Thoracic aorta (tissue), 2 donors: ENCODE data around the gene RASAL1. TPM values are rescaled to one million over a fixed set of nuclear protein-coding genes. Genes with fewer than 3 reads are reported as not detected.

Experiments
- ATAC-seq: fragments of 150-250 bp; one replicate; pipeline ENCODE4 v1.8.0; 2017; ENCODE audit warnings: low read depth; ENCODE audit not compliant: insufficient number of reproducible peaks, low FRiP score
- DNase-seq: peaks from one replicate; pipeline ENCODE4 v3.0.0-alpha.2; 2020; ENCODE audit warnings: low spot score
- H3K27ac ChIP-seq, 2 donors: fragments of 200-600 bp; sonication (generic); 1 replicate in 1 of 2; 2 replicates in 1 of 2; pipeline ENCODE4 v1.5.1; 2016; ENCODE audit warnings: mild to moderate bottlenecking in 2 of 2, moderate library complexity in 2 of 2
- H3K27me3 ChIP-seq: fragments of 200-600 bp; sonication (generic); replicated peaks from 2 replicates; pipeline ENCODE4 v1.6.0; 2016; ENCODE audit warnings: mild to moderate bottlenecking; ENCODE audit not compliant: insufficient read depth
- H3K36me3 ChIP-seq: fragments of 200-600 bp; sonication (generic); one replicate; pipeline ENCODE4 v1.5.1; 2016
- H3K4me1 ChIP-seq, 2 donors: fragments of 200-600 bp; sonication (generic); 1 replicate in 1 of 2; 2 replicates in 1 of 2; pipeline versions ENCODE4 v1.5.1 to v1.6.0; 2016; ENCODE audit warnings: low read depth in 2 of 2, mild to moderate bottlenecking in 1 of 2; ENCODE audit not compliant: control insufficient read depth in 1 of 2
- H3K4me3 ChIP-seq: fragments of 200-600 bp; sonication (generic); 2 replicates; pipeline ENCODE4 v1.5.1; 2016; ENCODE audit warnings: mild to moderate bottlenecking
- H3K9me3 ChIP-seq: fragments of 200-600 bp; sonication (generic); 2 replicates; pipeline ENCODE4 v1.5.1; 2016
- total RNA-seq, 2 donors: library from RNA; depleted of rRNA; stranded (reverse); fragments of >200 nt; gene quantifications; one replicate each; pipeline versions ENCODE4 v1.1.0 to v1.2.3, GENCODE V29; 2016
- TF ChIP-seq, protein P1 (sequence below): fragments of 200-600 bp; sonication (generic); IDR thresholded peaks from one replicate; pipeline ENCODE4 v1.5.1; 2019; ENCODE audit warnings: antibody characterized with exemption

RASAL1 gene
- total RNA-seq, 2 donors from 2014 or later: 2.0 TPM; not detected in 1

DNA sequence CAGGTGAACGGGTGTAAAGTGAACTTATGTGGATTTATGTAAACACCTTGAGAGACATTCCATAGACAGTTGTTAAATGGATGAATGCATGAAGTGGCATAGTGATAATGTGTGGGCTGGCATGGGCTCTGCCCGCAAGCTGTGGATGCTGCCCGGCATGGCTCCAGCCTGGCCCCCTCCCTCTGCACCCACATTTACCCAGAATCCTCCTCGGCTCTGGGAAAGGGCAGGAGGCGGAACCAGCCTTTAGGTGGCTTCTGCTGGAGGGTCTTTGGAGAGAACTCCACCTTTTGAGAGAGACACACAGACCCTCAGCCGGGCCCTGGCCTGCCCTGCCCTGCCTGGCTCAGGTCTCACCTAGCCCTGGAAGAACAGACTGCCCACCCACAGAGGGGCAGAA is 18.7 kb downstream of the RASAL1 start:
- H3K4me3 ChIP-seq: no peak overlapping the region
- H3K27me3 ChIP-seq: no peaks in the 10 kb centered on the region
- DNase-seq (no peak), ATAC-seq (no peak)
- no peaks in the 10 kb centered on the region for H3K4me1 ChIP-seq
- no peaks in the 10 kb centered on the region for H3K36me3 ChIP-seq
- H3K27ac ChIP-seq: no peak overlapping the region
- TF ChIP-seq, protein P1, sequence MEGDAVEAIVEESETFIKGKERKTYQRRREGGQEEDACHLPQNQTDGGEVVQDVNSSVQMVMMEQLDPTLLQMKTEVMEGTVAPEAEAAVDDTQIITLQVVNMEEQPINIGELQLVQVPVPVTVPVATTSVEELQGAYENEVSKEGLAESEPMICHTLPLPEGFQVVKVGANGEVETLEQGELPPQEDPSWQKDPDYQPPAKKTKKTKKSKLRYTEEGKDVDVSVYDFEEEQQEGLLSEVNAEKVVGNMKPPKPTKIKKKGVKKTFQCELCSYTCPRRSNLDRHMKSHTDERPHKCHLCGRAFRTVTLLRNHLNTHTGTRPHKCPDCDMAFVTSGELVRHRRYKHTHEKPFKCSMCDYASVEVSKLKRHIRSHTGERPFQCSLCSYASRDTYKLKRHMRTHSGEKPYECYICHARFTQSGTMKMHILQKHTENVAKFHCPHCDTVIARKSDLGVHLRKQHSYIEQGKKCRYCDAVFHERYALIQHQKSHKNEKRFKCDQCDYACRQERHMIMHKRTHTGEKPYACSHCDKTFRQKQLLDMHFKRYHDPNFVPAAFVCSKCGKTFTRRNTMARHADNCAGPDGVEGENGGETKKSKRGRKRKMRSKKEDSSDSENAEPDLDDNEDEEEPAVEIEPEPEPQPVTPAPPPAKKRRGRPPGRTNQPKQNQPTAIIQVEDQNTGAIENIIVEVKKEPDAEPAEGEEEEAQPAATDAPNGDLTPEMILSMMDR: no peak
- no peaks in the 10 kb centered on the region for H3K9me3 ChIP-seq

- DNase-seq: no peak
- Histone ChIP-seq H3K27me3 (no peaks in the 10 kb centered on the region), H3K4me1 (no peaks in the 10 kb centered on the region), H3K9me3 (no peaks in the 10 kb centered on the region), H3K4me3 (no peak overlapping the region), H3K36me3 (no peaks in the 10 kb centered on the region), H3K27ac (no peak overlapping the region)
- ATAC-seq: no peak
- TF ChIP-seq, protein P1: no peak
Observed at GRCh38 chr12:113115455-113116126, 20.0 kb downstream of the RASAL1 start.

GRCh38 chr12:113114447-113115178 is 20.9 kb downstream of the RASAL1 start:
- DNase-seq: no peak
- H3K4me3 ChIP-seq: no peak overlapping the region
- H3K27ac ChIP-seq: no peak overlapping the region
- H3K27me3 ChIP-seq: no peaks in the 10 kb centered on the region
- no peaks in the 10 kb centered on the region for H3K4me1 ChIP-seq
- no peak for ATAC-seq
- H3K9me3 ChIP-seq: no peaks in the 10 kb centered on the region
- H3K36me3 ChIP-seq: no peaks in the 10 kb centered on the region
- TF ChIP-seq, protein P1: no peak

DNA sequence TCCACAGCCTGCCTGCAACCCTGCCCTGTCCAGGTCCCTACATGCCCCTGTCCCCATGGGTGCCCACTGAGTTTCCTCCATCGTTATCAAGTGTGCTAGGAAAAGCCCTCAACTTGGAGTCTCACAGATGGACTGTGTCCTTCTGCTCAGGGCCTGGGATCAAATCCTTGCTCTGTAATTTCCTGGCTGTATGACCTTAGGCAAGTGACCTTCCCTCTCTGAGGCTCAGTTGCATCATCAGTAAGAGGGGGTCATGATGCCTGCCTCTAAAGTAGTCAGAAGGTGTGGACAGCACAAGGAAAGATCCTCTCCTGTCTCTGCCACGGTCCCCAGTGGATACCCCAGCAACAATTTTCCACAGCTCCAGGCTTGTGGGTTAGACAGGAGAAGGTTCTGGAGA is 22.2 kb downstream of the RASAL1 start:
- Histone ChIP-seq H3K27ac (no peak overlapping the region), H3K9me3 (no peaks in the 10 kb centered on the region), H3K36me3 (no peaks in the 10 kb centered on the region), H3K4me3 (no peak overlapping the region), H3K4me1 (no peaks in the 10 kb centered on the region), H3K27me3 (no peaks in the 10 kb centered on the region)
- TF ChIP-seq, protein P1: no peak
- DNase-seq (no peak), ATAC-seq (no peak)

DNA sequence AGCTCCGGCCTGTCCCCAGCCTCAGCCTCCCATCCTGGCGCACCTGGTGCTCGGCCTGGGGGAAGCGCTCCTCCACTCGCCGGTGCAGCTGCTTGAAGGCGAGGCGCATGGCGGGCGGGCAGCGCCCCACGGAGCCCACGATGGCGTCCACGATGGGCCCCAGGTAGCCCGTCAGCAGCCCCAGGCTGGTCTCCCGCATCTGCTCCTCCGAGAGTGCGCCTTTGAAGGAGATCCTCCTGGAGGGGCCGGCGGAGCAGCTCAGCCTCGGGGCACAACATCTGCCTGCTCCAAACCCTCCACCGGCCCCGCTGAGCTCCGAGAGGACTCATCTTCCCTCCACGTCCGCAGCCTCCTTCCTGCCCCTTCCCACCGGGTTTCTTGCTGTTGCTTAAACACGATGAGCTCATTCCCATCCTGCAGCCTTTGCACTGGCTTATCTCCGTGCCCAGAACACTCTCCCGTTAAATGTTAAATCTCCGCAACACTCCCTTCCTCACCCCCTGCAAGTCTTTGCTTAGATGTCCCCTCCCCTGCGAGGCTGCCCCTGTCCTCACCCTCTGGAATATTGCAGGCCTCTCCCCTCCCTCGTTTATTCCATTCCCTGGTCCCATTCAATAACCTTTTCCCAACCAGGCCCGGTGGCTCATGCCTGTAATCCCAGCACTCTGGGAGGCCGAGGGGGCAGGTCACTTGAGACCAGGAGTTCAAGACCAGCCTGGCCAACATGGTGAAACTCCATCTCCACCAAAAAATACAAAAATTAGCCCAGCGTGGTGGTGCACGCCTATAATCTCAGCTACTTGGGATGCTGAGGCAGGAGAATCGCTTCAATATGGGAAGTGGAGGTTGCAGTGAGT is 23.3 kb downstream of the RASAL1 start:
- TF ChIP-seq, protein P1: no peak

More for the DNA sequence above, 23.3 kb downstream of the RASAL1 start:
- Histone ChIP-seq H3K27me3 (no peaks in the 10 kb centered on the region), H3K36me3 (no peaks in the 10 kb centered on the region), H3K4me1 (no peaks in the 10 kb centered on the region), H3K27ac (no peak overlapping the region), H3K9me3 (no peaks in the 10 kb centered on the region), H3K4me3 (no peak overlapping the region)
- ATAC-seq (no peak), DNase-seq (no peak)
